Stimulated activated naive CD4-positive, alpha-beta T cell (primary cell): Measurements from ENCODE around the gene POMGNT1.
A peak's percentile ranks its signal among the peaks of the same experiment; 100 is the strongest.

Source experiments
- DNase-seq, 6 experiments: peaks; one replicate each; lab custom pipeline; 2025; lab: John Stamatoyannopoulos, UW

Gene POMGNT1

GRCh38 chr1:46183079-46183847 is 15.0 kb downstream of the POMGNT1 start:
- no peak for DNase-seq

DNA sequence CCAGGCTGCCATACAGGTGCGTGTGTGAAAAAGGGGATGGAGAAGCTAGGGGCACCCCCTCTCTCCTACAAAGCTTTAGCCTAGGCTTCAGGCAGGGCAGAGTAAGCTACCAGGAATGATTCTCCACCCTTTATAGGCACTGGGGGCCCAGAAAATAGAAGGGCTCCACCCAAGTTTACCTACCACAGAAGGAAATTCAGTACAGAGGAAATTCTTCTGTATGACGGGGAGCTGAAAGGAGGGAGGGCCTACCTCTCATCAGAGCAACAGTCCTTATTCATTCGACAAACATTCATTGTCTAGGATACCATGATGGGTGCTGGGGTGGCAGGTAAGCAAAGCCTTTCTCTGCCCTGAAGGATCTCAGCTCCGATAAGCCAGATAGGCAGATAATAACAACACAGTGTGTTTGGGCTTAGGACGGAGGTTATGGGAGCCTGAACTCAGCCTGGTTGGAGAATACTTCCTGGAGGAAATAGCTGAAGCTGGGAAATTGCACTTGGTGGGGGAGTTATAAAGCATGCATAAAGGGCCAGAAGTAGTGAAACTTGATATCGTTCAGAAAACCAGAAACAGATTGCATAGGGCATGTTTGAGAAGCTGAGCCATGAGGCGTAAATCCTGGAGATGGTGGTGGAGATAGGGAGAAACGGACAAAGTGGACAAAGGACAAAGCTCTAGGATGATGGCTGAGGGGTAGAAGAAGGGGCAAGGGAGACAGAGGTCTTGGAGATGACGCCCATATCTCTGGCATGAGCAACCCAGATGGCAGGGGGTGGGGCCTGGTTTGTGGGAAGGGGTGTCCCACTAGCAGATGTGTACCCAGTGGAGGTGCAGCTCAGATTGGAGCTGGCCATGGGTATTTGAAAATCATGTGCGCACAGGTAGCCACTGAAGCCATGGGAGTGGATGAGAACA is 16.6 kb downstream of the POMGNT1 start:
- DNase-seq = no peak

- no peak for DNase-seq
Observed at GRCh38 chr1:46180082-46180616, 18.1 kb downstream of the POMGNT1 start.

DNA sequence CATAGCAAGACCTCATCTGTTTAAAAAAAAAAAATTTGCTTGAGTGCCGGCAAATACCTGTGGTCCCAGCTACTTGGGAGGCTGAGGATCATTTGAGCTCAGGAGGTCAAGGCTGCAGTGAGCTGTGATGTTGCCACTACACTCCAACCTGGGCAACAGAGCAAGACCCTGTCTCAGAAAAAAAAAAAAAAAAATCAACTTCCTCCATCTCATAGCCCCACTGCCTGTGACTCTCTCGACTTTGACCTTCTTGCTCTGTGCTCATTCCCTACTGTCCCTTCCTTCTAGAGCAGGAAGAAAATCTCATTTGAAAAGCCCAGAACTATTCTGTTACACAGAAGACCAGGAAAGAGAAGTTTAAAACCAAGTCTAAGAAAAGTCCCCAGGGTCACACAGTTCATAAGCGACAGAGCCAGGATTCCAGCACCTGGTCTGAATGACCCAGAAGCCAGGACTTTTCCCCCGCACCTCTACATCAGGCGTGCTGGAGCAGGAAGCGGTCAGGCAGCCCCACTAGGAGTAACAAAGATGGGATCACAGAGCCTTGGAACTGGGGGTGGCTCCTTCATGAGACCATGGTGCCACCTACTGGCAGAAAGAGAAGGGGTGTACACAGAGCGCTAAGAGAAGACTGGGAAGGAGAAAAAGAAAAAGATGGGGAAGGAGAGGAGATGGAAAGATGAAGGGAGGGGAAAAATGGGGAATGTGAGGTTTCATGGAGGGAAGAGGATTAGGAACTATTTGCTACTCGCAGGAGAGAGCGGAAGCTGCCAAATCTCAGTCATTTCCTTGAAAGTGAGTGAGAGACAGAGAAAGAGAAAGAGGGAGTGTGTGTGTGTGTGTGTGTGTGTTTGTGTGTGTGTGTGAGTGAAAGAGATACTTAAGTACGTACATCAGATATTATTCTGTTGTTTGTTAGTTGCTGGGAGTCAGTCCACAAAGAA is 18.8 kb downstream of the POMGNT1 start:
- DNase-seq = peak; percentile 15 to 72 (median 49)

DNA sequence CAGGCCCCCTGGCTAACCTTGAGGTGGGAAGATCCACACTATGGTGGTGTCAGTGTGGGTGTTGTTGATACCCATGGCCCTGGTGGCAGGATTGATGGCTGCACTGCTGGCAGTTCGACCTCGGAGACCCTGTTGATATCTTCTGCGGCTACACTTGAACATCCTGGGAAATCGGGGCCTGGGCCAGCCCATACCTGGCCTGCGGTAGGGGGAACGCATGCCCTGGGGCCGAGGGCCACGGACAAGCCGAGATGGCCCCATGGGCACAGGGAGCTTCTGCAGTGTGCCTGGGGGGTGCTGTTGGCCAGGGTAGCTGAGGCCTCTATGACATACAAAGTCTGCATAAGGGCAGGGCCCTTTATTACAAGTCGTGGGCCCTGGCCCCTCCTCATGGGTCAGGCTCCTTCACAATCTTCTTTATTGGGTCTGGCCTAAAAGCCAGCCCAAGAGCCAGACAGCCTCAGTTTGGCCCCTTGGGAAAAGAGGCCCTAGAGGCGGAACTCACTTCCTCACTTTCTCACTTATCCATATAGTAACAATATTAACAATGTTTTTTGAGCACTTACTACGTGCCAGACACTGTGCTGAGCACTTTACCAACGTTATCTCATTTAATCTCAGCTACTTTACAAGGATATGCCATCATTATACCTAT is 21.9 kb downstream of the POMGNT1 start, which contains the start of gene P3R3URF:
Gene P3R3URF, minus strand, starts transcription at position 278 of the 655 bp plus-strand sequence. Its CDS starts 17 bp downstream, at position 261.
- no peak for DNase-seq

DNA sequence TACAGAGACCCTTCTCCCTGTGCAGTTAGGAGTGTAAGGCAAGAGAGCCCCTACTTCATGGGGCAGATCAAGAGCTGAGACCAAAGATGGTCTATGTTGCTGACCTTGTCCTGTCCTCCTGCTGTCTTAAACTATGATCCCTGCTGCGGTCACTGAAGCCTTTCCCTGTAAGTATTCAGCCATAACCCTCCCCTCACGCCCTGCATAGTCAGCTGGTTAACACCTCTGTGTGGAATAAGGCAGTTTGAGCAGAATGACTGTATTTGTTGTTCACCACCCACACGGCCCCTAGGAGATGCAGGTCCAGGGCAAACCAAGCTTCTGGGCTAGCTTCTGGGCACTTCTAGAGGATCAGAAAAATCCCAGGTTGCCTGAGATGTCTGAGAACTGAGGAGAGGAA is 23.0 kb downstream of the POMGNT1 start:
- DNase-seq = no peak

GRCh38 chr1:46174448-46175231 is 23.6 kb downstream of the POMGNT1 start, which contains the start of gene TSPAN1:
TSS of gene TSPAN1 (plus strand) at chr1:46175087. CDS start at chr1:46181108, 6,021 bp downstream.
- DNase-seq = no peak

DNA sequence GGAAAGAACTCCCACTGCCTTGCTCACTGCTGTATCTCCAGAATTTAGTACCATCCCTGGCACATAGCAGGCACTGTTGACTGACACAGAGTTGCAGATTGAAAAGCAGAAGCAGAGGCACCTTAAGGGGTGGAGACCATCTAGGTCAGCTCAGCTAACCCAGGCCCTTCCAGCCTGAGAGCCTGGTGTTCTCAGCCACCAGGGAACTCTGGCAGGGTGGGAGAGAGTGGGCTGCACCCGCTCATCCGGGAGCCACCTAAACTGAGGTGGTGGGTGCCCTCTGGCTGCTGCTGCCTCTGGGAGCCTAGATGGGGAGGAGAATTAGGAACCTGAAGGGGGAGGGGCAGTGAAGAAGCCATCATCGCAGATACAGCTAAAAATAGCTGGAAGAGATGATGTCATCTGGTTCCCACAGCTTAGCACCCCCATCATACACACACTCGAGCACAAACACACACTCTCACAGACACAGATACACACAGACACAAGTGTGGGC is 24.8 kb downstream of the POMGNT1 start:
- no peak for DNase-seq

- DNase-seq = no peak
Observed at GRCh38 chr1:46172321-46172720, 25.9 kb downstream of the POMGNT1 start.

DNA sequence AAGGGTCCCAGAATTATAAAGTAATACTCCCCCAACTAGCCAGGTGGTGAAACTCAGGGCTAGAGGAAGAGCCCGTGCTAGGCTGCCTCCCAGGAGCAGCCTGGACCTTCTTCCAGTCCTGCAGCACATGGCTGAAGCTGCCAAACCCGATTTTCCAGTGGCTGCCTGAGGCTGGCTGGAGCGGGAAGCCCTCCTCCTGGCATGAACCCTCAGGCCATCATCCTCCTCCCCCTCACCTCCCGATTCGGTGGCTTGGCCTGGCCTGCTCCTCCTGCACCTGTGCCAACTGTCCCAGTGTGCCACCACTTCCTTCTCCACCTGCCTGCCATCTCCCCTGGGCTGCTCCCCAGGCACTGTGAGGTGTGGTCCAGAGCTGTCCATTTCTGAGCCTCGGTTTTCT is 26.4 kb downstream of the POMGNT1 start:
- no peak for DNase-seq

- DNase-seq = no peak
Observed at GRCh38 chr1:46171351-46171750, 26.9 kb downstream of the POMGNT1 start.

GRCh38 chr1:46169811-46170454 is 28.3 kb downstream of the POMGNT1 start:
- DNase-seq = no peak

DNA sequence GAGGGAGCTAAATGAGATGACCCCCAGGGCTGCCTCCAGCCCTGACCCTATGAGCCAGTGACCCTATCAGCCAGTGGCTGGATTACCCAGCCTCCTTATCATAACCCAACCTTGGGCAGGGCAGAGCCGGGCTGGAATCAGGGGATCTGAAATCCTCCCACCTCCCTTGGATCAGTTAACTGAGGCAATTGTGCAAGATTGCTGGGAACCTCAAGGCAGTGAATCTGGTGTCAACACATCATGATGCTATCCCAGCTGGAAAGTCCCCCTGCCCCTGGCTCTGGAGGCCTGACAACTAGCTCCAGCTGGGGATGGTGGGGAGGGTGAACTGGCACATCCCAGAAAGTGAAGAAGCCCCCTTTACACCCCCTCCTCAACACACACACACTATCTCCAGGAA is 29.8 kb downstream of the POMGNT1 start:
- no peak for DNase-seq

- peak; percentile 6 to 74 (median 39) for DNase-seq
Observed at GRCh38 chr1:46166521-46167462, 31.4 kb downstream of the POMGNT1 start.

DNA sequence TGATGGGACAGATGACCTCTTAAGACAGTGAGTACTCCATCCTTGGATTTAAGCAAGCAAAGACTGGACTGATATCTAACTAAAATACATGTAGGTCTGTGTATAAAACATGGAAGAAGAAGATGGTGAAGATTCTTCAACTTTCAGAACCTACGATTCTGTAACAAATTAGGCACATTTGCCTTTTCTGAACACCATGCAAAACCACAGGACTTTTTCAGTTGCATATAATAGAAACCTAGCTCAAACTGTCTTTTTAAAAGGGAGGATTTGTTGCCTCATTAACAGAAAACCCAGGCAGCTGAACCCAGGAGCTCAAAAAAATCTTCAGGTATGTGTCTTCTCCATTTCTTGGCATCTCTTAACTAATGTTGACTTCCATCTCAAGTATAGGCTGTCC is 38.0 kb downstream of the POMGNT1 start:
- DNase-seq = no peak

GRCh38 chr1:46159516-46159915 is 38.7 kb downstream of the POMGNT1 start:
- no peak for DNase-seq

DNA sequence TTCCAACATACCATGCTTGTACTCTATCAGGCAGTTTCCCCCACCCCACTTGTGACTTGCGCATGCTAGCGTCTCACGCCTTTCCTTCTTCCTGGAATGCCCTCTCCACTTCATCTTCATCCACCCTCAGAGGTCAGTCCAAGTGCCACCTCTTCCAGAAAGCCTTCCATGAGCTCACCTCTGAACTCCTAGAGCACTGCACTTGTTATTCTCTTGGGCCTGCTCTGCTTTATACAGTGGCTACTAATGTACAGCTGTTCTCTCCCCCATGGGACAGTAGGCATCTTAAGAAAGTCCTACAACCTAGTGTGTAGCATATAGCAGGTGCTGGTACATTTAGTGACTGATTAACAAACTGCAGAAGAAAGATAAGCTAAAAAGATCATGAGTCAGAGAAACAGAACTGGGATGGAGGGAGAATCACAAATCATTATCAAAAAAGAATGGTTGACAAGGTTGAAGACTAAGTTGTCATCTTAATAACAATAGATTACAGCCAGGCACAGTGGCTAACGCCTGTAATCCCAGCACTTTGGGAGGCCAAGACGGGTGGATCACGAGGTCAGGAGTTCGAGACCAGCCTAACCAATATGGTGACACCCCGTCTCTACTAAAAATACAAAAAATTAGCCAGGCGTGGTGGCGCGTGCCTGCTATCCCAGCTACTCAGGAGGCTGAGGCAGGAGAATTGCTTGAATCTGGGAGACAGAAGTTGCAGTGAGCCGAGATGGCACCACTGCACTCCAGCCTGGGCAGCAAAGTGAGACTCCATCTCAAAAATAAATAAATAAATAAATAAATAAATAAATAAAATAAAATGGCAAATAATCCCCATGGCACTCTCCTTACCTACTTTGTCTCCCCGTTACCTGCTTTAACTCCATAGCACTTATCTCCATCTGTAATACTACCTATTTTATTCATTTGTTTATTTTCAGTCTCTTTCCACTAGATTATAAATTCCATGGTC is 39.6 kb downstream of the POMGNT1 start:
- no peak for DNase-seq
